Suppressor macrophage treated with lipopolysaccharide for 1 hour (primary cell): ENCODE data around the gene USP17L5.
"Not testable (repeated sequence)": the region's sequence is repeated elsewhere in the genome, so short reads cannot be mapped to it uniquely, and the experiment has no call there.

ENCODE experiments used
- DNase-seq, 3 donors: peaks; one replicate each; pipeline ENCODE4 v3.0.0-alpha.2; 2020 to 2022

The USP17L5 gene, protein sequence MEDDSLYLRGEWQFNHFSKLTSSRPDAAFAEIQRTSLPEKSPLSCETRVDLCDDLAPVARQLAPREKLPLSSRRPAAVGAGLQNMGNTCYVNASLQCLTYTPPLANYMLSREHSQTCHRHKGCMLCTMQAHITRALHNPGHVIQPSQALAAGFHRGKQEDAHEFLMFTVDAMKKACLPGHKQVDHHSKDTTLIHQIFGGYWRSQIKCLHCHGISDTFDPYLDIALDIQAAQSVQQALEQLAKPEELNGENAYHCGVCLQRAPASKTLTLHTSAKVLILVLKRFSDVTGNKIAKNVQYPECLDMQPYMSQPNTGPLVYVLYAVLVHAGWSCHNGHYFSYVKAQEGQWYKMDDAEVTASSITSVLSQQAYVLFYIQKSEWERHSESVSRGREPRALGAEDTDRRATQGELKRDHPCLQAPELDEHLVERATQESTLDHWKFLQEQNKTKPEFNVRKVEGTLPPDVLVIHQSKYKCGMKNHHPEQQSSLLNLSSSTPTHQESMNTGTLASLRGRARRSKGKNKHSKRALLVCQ

DNA sequence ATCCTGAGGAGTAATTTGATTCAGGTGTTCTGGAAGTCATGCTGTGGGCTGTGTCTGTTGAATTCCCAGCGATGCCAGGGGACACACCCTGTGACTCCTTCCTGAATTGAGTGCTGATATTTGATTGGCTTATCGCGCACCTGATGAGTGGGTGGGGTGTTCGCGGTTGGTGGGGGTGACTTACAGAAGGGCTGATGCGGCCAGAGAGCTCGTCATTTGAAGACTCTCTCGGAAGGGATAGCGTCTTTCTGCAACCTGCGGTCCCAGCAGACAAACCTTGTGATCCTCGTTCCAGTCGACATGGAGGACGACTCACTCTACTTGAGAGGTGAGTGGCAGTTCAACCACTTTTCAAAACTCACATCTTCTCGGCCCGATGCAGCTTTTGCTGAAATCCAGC lies at the start of gene USP17L5:
Gene USP17L5, plus strand, starts transcription at position 301 of the 400 bp plus-strand sequence. Its CDS starts 0 bp downstream, at position 301.
- DNase-seq, result not testable (repeated sequence)

DNA sequence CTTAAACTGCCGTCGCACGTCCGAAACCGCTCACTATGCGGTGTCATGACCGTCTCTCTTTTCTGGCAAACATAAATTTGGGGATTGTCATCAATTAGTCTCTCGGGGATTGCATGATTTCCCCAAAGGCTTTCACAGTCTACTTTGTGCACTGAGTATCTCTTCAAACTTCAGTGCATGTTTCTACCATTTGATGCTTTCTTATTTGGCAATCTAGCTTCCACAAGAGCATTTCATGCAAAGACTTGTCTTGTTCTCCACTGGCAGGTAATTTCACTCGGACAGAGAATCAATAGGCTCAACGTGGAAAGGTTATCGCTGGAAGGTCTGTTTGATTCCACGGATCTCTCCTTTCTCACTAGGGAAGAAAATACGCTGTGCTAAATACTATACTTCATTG lies 15.0 kb upstream of the USP17L5 start:
- not testable (repeated sequence) for DNase-seq

- DNase-seq, result not testable (repeated sequence)
Measured at GRCh38 chr4:9324865-9325264, 14.3 kb upstream of the USP17L5 start, which contains the start of gene USP17L24. USP17L24 (plus strand) TSS chr4:9325165; CDS start chr4:9325165, 0 bp downstream.

DNA sequence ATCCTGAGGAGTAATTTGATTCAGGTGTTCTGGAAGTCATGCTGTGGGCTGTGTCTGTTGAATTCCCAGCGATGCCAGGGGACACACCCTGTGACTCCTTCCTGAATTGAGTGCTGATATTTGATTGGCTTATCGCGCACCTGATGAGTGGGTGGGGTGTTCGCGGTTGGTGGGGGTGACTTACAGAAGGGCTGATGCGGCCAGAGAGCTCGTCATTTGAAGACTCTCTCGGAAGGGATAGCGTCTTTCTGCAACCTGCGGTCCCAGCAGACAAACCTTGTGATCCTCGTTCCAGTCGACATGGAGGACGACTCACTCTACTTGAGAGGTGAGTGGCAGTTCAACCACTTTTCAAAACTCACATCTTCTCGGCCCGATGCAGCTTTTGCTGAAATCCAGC lies 9.6 kb upstream of the USP17L5 start, which contains the start of gene USP17L25:
Gene USP17L25, plus strand, starts transcription at position 301 of the 400 bp plus-strand sequence. Its CDS starts 0 bp downstream, at position 301.
- not testable (repeated sequence) for DNase-seq

DNA sequence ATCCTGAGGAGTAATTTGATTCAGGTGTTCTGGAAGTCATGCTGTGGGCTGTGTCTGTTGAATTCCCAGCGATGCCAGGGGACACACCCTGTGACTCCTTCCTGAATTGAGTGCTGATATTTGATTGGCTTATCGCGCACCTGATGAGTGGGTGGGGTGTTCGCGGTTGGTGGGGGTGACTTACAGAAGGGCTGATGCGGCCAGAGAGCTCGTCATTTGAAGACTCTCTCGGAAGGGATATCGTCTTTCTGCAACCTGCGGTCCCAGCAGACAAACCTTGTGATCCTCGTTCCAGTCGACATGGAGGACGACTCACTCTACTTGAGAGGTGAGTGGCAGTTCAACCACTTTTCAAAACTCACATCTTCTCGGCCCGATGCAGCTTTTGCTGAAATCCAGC lies 4.8 kb upstream of the USP17L5 start, which contains the start of gene USP17L26:
Gene USP17L26, plus strand, starts transcription at position 301 of the 400 bp plus-strand sequence. Its CDS starts 0 bp downstream, at position 301.
- DNase-seq, result not testable (repeated sequence)

DNA sequence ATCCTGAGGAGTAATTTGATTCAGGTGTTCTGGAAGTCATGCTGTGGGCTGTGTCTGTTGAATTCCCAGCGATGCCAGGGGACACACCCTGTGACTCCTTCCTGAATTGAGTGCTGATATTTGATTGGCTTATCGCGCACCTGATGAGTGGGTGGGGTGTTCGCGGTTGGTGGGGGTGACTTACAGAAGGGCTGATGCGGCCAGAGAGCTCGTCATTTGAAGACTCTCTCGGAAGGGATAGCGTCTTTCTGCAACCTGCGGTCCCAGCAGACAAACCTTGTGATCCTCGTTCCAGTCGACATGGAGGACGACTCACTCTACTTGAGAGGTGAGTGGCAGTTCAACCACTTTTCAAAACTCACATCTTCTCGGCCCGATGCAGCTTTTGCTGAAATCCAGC lies 4.6 kb downstream of the USP17L5 start, which contains the start of gene USP17L27:
Gene USP17L27, plus strand, starts transcription at position 301 of the 400 bp plus-strand sequence. Its CDS starts 0 bp downstream, at position 301.
- DNase-seq, result not testable (repeated sequence)

- not testable (repeated sequence) for DNase-seq
Measured at GRCh38 chr4:9348593-9348992, 9.4 kb downstream of the USP17L5 start, which contains the start of gene USP17L28. USP17L28 (plus strand) TSS chr4:9348893; CDS start chr4:9348893, 0 bp downstream.

GRCh38 chr4:9350866-9351265 lies 11.7 kb downstream of the USP17L5 start:
- DNase-seq, result not testable (repeated sequence)

- DNase-seq, result not testable (repeated sequence)
Measured at GRCh38 chr4:9353338-9353737, 14.1 kb downstream of the USP17L5 start, which contains the start of gene USP17L29. USP17L29 (plus strand) TSS chr4:9353638; CDS start chr4:9353638, 0 bp downstream.

DNA sequence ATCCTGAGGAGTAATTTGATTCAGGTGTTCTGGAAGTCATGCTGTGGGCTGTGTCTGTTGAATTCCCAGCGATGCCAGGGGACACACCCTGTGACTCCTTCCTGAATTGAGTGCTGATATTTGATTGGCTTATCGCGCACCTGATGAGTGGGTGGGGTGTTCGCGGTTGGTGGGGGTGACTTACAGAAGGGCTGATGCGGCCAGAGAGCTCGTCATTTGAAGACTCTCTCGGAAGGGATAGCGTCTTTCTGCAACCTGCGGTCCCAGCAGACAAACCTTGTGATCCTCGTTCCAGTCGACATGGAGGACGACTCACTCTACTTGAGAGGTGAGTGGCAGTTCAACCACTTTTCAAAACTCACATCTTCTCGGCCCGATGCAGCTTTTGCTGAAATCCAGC lies 23.6 kb downstream of the USP17L5 start, which contains the start of gene USP17L30:
Gene USP17L30, plus strand, starts transcription at position 301 of the 400 bp plus-strand sequence. Its CDS starts 0 bp downstream, at position 301.
- not testable (repeated sequence) for DNase-seq

- DNase-seq, result not testable (repeated sequence)
Measured at GRCh38 chr4:9379881-9380280, 40.7 kb downstream of the USP17L5 start.

DNA sequence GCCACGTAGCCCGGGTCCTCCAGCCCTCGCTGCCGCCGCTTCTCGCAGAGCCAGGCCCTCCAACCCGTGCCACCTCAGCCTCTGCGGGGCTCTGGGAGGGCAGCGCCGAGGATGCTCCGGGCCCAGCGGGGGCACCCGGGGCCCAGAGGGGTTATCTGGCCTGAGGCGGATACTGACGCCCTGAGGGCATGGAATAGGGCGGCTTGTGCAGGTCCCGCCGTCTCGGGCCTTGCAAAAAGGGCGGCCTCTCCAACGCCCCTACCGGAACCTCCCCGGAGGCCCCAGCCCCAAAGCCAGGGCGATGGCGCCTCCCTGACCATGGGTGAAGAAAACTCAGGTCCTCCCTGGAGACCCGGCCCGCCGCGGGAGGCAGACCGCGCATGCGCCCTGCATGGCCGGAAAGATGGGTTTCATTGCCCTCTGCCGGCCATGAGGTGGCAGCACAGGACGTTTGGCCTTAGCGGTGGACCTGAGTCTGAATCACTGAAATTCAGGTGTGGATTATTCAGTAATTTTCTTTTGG lies 41.9 kb downstream of the USP17L5 start:
- DNase-seq, result peak in 1 of 3 donors; percentile 10

GRCh38 chr4:9384126-9384525 lies 44.9 kb downstream of the USP17L5 start:
- DNase-seq, result no peak

- DNase-seq, result not testable (repeated sequence)
Measured at GRCh38 chr4:9389001-9389400, 49.8 kb downstream of the USP17L5 start.
